Ramos (cell line): ENCODE measurements around the gene DMAC2L.
"Not testable (repeated sequence)": the region's sequence is repeated elsewhere in the genome, so short reads cannot be mapped to it uniquely, and the experiment has no call there.

Experiments
- in situ Hi-C: fragments of 300-500 bp; cut with MboI; formaldehyde crosslinking; loops from one replicate; pipeline ENCODE4 v1.14.3; 2022; ENCODE audit warnings: low sequenced_read_pairs; ENCODE audit not compliant: unreplicated experiment

Gene DMAC2L

GRCh38 chr14:50352584-50352983 lies 40.5 kb downstream of the DMAC2L start:
- in situ Hi-C loops = no loop called here

- in situ Hi-C loops = no loop called here
Observed at GRCh38 chr14:50353126-50353525, 41.0 kb downstream of the DMAC2L start.

GRCh38 chr14:50354527-50354926 lies 42.4 kb downstream of the DMAC2L start:
- in situ Hi-C loops = no loop called here

- in situ Hi-C loops = no loop called here
Observed at GRCh38 chr14:50355692-50356091, 43.6 kb downstream of the DMAC2L start.

GRCh38 chr14:50356283-50356682 lies 44.2 kb downstream of the DMAC2L start:
- in situ Hi-C loops = not testable (repeated sequence)

GRCh38 chr14:50357124-50357523 lies 45.0 kb downstream of the DMAC2L start:
- in situ Hi-C loops = no loop called here

- in situ Hi-C loops = no loop called here
Observed at GRCh38 chr14:50357753-50358395, 45.8 kb downstream of the DMAC2L start.

GRCh38 chr14:50359631-50360030 lies 47.5 kb downstream of the DMAC2L start:
- in situ Hi-C loops = no loop called here

GRCh38 chr14:50360093-50360492 lies 48.0 kb downstream of the DMAC2L start:
- in situ Hi-C loops = no loop called here

- in situ Hi-C loops = no loop called here
Observed at GRCh38 chr14:50360851-50361250, 48.7 kb downstream of the DMAC2L start.

GRCh38 chr14:50361473-50362403 lies 49.6 kb downstream of the DMAC2L start:
- in situ Hi-C loops = not testable (repeated sequence)

GRCh38 chr14:50362764-50363713 lies 50.9 kb downstream of the DMAC2L start:
- in situ Hi-C loops = no loop called here

GRCh38 chr14:50363714-50364111 lies 51.6 kb downstream of the DMAC2L start:
- in situ Hi-C loops = no loop called here

GRCh38 chr14:50364792-50365191 lies 52.7 kb downstream of the DMAC2L start:
- in situ Hi-C loops = no loop called here

GRCh38 chr14:50365572-50365971 lies 53.4 kb downstream of the DMAC2L start:
- in situ Hi-C loops = not testable (repeated sequence)

GRCh38 chr14:50366115-50366514 lies 54.0 kb downstream of the DMAC2L start:
- in situ Hi-C loops = no loop called here

- in situ Hi-C loops = no loop called here
Observed at GRCh38 chr14:50366589-50366988, 54.5 kb downstream of the DMAC2L start.

GRCh38 chr14:50371546-50371945 lies 59.4 kb downstream of the DMAC2L start:
- in situ Hi-C loops = no loop called here

GRCh38 chr14:50373959-50374358 lies 61.8 kb downstream of the DMAC2L start:
- in situ Hi-C loops = no loop called here

GRCh38 chr14:50375760-50376159 lies 63.6 kb downstream of the DMAC2L start:
- in situ Hi-C loops = no loop called here
